ENCODE results near the gene SENP7. TPM values are rescaled to one million over a fixed set of nuclear protein-coding genes. Genes with fewer than 3 reads are reported as not detected.

Gene SENP7
- total and polyA plus RNA-seq, 2 experiments from 2014 or later = 5.0 to 9.0 TPM

DNA sequence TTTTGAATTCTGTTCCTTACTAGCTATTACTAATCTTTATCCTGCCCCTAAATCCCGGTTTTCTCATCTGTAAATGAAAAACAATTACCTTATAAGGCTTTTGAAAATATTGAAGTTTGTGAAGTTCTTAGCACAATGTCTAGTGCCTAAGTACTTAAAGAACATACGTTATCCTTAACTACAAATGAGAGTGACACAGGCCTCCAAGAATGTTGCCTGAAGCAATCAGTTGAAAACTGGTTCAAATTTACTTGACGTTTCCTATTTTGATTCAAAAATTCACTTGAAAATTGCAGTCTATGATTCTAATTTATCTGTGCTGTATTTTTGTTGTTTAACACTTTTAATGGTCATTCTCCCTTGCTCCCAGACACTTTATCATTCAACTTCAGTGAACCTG is 3.2 kb downstream of the SENP7 start (continued):
- TF ChIP-seq, protein P1, sequence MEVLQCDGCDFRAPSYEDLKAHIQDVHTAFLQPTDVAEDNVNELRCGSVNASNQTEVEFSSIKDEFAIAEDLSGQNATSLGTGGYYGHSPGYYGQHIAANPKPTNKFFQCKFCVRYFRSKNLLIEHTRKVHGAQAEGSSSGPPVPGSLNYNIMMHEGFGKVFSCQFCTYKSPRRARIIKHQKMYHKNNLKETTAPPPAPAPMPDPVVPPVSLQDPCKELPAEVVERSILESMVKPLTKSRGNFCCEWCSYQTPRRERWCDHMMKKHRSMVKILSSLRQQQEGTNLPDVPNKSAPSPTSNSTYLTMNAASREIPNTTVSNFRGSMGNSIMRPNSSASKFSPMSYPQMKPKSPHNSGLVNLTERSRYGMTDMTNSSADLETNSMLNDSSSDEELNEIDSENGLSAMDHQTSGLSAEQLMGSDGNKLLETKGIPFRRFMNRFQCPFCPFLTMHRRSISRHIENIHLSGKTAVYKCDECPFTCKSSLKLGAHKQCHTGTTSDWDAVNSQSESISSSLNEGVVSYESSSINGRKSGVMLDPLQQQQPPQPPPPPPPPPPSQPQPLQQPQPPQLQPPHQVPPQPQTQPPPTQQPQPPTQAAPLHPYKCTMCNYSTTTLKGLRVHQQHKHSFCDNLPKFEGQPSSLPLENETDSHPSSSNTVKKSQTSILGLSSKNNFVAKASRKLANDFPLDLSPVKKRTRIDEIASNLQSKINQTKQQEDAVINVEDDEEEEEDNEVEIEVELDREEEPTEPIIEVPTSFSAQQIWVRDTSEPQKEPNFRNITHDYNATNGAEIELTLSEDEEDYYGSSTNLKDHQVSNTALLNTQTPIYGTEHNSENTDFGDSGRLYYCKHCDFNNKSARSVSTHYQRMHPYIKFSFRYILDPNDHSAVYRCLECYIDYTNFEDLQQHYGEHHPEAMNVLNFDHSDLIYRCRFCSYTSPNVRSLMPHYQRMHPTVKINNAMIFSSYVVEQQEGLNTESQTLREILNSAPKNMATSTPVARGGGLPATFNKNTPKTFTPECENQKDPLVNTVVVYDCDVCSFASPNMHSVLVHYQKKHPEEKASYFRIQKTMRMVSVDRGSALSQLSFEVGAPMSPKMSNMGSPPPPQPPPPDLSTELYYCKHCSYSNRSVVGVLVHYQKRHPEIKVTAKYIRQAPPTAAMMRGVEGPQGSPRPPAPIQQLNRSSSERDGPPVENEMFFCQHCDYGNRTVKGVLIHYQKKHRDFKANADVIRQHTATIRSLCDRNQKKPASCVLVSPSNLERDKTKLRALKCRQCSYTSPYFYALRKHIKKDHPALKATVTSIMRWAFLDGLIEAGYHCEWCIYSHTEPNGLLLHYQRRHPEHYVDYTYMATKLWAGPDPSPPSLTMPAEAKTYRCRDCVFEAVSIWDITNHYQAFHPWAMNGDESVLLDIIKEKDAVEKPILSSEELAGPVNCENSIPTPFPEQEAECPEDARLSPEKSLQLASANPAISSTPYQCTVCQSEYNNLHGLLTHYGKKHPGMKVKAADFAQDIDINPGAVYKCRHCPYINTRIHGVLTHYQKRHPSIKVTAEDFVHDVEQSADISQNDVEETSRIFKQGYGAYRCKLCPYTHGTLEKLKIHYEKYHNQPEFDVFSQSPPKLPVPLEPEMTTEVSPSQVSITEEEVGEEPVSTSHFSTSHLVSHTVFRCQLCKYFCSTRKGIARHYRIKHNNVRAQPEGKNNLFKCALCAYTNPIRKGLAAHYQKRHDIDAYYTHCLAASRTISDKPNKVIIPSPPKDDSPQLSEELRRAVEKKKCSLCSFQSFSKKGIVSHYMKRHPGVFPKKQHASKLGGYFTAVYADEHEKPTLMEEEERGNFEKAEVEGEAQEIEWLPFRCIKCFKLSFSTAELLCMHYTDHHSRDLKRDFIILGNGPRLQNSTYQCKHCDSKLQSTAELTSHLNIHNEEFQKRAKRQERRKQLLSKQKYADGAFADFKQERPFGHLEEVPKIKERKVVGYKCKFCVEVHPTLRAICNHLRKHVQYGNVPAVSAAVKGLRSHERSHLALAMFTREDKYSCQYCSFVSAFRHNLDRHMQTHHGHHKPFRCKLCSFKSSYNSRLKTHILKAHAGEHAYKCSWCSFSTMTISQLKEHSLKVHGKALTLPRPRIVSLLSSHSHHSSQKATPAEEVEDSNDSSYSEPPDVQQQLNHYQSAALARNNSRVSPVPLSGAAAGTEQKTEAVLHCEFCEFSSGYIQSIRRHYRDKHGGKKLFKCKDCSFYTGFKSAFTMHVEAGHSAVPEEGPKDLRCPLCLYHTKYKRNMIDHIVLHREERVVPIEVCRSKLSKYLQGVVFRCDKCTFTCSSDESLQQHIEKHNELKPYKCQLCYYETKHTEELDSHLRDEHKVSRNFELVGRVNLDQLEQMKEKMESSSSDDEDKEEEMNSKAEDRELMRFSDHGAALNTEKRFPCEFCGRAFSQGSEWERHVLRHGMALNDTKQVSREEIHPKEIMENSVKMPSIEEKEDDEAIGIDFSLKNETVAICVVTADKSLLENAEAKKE (CRISPR knock-in tag; IDR thresholded peaks at IDR 0.05) = no peak

DNA sequence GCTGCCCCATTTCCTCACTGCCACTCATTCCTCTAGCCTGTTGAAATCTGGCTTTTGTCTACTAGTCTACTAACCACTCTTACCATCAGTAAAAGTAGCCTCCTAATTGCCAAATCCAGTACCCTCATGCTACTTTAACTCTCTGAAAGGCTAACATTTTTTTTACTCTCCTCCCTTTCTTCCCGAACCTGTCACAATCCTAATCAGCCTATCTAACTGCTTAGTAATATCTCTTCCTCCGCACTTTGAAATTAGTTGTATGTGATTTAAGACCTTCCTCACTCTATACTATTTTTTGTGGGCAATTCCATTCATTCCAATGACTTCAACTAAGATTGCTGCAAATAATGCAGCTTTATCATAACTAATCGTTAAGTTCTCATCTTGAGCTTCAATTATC is 3.7 kb downstream of the SENP7 start:
- H3K36me3 Mint-ChIP-seq (ENCODE audit: low read depth) = no peaks in the 10 kb centered on the region
- H3K4me3 ChIP-seq = no peak overlapping the region
- no peaks in the 10 kb centered on the region for H3K9me3 Mint-ChIP-seq
- no peaks in the 10 kb centered on the region for H4K20me1 ChIP-seq (replicated peaks; ENCODE audit: insufficient read depth)
- H3F3A ChIP-seq (replicated peaks; ENCODE audit: low read depth) = no peaks in the 10 kb centered on the region
- no peak overlapping the region for H2AFZ ChIP-seq
- no peaks in the 10 kb centered on the region for H3K27me3 ChIP-seq (ENCODE audit: insufficient read depth)
- no peaks in the 10 kb centered on the region for H3K79me2 ChIP-seq (replicated peaks; ENCODE audit: insufficient read depth)
- no peak overlapping the region for H3K4me3 Mint-ChIP-seq
- H3K4me1 ChIP-seq (ENCODE audit: insufficient read depth) = peaks cover 4% of the 10 kb centered on the region
- H3K27ac Mint-ChIP-seq = no peak overlapping the region
- no peaks in the 10 kb centered on the region for H3K9me2 ChIP-seq (ENCODE audit: insufficient read depth)
- no peak overlapping the region for H3K4me2 ChIP-seq
- H3K27me3 Mint-ChIP-seq (ENCODE audit: insufficient read depth, low read depth, poor library complexity) = peaks cover 8% of the 10 kb centered on the region
- no peaks in the 10 kb centered on the region for H3K36me3 ChIP-seq (ENCODE audit: insufficient read depth)
- no peak for ATAC-seq
- H3K27ac ChIP-seq (ENCODE audit: low read depth) = no peak overlapping the region
- no peak for DNase-seq (ENCODE audit: low spot score)
- H3K4me1 Mint-ChIP-seq = peaks cover 3% of the 10 kb centered on the region; the same call in 1 of the 3 replicates
- TF ChIP-seq ZNF331 (CRISPR knock-in tag; IDR thresholded peaks at IDR 0.05; ENCODE audit: low read depth) (no peak), JUNB (IDR thresholded peaks at IDR 0.05; ENCODE audit: unreplicated experiment) (no peak), NANOG (IDR thresholded peaks at IDR 0.05; ENCODE audit: borderline replicate concordance) (no peak), CREB1 (CRISPR knock-in tag; IDR thresholded peaks at IDR 0.05; ENCODE audit: low read depth) (no peak), EZH2 (IDR thresholded peaks at IDR 0.05; ENCODE audit: low read depth, unreplicated experiment) (no peak), POLR2AphosphoS5 (IDR thresholded peaks at IDR 0.05; ENCODE audit: low read depth) (no peak), STAT1 (IDR thresholded peaks at IDR 0.05; ENCODE audit: unreplicated experiment) (no peak)
- TF ChIP-seq, protein P2, sequence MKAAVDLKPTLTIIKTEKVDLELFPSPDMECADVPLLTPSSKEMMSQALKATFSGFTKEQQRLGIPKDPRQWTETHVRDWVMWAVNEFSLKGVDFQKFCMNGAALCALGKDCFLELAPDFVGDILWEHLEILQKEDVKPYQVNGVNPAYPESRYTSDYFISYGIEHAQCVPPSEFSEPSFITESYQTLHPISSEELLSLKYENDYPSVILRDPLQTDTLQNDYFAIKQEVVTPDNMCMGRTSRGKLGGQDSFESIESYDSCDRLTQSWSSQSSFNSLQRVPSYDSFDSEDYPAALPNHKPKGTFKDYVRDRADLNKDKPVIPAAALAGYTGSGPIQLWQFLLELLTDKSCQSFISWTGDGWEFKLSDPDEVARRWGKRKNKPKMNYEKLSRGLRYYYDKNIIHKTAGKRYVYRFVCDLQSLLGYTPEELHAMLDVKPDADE (IDR thresholded peaks at IDR 0.05) = no peak
- TF ChIP-seq, protein P3, sequence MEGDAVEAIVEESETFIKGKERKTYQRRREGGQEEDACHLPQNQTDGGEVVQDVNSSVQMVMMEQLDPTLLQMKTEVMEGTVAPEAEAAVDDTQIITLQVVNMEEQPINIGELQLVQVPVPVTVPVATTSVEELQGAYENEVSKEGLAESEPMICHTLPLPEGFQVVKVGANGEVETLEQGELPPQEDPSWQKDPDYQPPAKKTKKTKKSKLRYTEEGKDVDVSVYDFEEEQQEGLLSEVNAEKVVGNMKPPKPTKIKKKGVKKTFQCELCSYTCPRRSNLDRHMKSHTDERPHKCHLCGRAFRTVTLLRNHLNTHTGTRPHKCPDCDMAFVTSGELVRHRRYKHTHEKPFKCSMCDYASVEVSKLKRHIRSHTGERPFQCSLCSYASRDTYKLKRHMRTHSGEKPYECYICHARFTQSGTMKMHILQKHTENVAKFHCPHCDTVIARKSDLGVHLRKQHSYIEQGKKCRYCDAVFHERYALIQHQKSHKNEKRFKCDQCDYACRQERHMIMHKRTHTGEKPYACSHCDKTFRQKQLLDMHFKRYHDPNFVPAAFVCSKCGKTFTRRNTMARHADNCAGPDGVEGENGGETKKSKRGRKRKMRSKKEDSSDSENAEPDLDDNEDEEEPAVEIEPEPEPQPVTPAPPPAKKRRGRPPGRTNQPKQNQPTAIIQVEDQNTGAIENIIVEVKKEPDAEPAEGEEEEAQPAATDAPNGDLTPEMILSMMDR (conservative IDR thresholded peaks at IDR 0.05; ENCODE audit: low read depth in 2 of 2) = no peak
